ENCODE results near the gene DNAH1. TPM values are rescaled to one million over a fixed set of nuclear protein-coding genes. Genes with fewer than 3 reads are reported as not detected.

DNAH1 gene
- total and polyA plus RNA-seq, 2 of the 13 experiments (the other 11 are each of a cell fraction or from before 2014, with no cell fraction given): 0.64 to 3.5 TPM

DNA sequence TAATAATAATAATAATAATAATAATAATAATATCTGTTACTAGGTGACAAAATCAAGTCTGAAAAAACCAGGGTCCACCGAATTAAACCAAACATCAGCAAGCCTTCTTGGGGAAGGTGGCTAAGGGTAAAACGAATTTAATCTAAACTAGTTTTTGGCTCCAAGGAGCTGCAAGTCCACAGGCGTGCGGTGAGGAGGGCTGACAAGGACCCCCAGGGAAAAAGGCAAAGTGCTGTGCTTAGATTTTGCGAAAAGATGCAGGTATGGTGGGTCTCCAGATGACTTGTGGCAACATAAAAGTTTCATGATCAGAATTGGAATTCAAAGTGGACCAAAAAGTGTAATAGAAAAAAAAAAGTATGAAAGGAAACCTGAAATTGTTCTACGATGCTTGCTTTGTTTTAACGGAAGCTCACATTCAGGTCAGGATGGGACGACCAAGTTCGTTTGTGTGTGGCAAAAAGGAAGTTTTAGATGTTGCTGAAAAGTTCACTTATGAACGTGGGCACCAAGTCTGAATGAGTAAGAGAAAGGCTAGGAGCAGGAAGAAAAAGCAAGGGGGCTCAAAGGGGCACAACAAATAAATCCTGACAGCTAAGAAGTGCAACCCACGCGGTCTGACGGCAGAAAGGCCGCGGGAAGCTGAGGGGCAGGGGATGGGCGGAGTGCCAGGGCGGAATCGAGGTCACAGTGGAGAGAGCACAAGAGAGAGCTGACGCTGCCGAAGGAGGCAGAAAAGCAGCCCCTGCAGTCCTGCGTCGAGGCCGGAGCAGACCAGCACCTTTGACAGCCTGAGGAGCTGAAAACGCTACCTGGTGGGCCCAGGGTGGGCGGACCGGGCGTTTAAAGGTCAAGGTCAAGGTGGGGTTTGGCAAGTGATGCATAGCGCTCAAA lies 38.8 kb upstream of the DNAH1 start (continued):
- TF ChIP-seq PAXIP1 (CRISPR knock-in tag; conservative IDR thresholded peaks at IDR 0.05): no peak
- TF ChIP-seq TEAD2 (CRISPR knock-in tag; IDR thresholded peaks at IDR 0.05): no peak
- TF ChIP-seq ZFP90 (CRISPR knock-in tag; IDR thresholded peaks at IDR 0.05; ENCODE audit: borderline replicate concordance): peak; percentile 24; the same call in 1 of the 2 replicates
- no peak for TF ChIP-seq CSRNP2 (CRISPR knock-in tag; conservative IDR thresholded peaks at IDR 0.05; ENCODE audit: low read depth)
- TF ChIP-seq AGO2 (optimal IDR thresholded peaks at IDR 0.05; ENCODE audit: low read depth, low read length): peak; percentile 70
- no peak for TF ChIP-seq NFIC (IDR thresholded peaks at IDR 0.05; ENCODE audit: low read length)
- TF ChIP-seq DDIT3 (CRISPR knock-in tag; IDR thresholded peaks at IDR 0.05): no peak
- TF ChIP-seq NFKB2 (CRISPR knock-in tag; IDR thresholded peaks at IDR 0.05; ENCODE audit: borderline replicate concordance): 0 out of 2 replicates have a peak, but pooled peaks have one; percentile 12
- TF ChIP-seq NR2F1 (CRISPR knock-in tag; IDR thresholded peaks at IDR 0.05): peak in 1 of 2 experiments; percentile 84; a peak in 2 of 4 replicates
- TF ChIP-seq, protein P1, sequence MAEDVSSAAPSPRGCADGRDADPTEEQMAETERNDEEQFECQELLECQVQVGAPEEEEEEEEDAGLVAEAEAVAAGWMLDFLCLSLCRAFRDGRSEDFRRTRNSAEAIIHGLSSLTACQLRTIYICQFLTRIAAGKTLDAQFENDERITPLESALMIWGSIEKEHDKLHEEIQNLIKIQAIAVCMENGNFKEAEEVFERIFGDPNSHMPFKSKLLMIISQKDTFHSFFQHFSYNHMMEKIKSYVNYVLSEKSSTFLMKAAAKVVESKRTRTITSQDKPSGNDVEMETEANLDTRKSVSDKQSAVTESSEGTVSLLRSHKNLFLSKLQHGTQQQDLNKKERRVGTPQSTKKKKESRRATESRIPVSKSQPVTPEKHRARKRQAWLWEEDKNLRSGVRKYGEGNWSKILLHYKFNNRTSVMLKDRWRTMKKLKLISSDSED (CRISPR knock-in tag; IDR thresholded peaks at IDR 0.05): no peak
- TF ChIP-seq NFE2L1 (CRISPR knock-in tag; IDR thresholded peaks at IDR 0.05; ENCODE audit: borderline replicate concordance): no peak; the same call in 1 of the 2 replicates
- TF ChIP-seq THAP11 (CRISPR knock-in tag; IDR thresholded peaks at IDR 0.05): no peak
- 0 out of 4 replicates have a peak, but pooled peaks of 1 of the 2 experiments have one; percentile 25 for TF ChIP-seq REST (IDR thresholded peaks at IDR 0.05; ENCODE audit: borderline replicate concordance in 1 of 2, low read depth in 1 of 2, low read length in 2 of 2)
- TF ChIP-seq MEIS2 (CRISPR knock-in tag; IDR thresholded peaks at IDR 0.05): no peak
- TF ChIP-seq ZNF7 (CRISPR knock-in tag; IDR thresholded peaks at IDR 0.05): no peak
